GM12801 (cell line): ENCODE measurements around the gene CRKL.

Experiments used
- CTCF ChIP-seq: IDR thresholded peaks from one replicate; pipeline ENCODE4 v1.5.1; 2011; ENCODE audit warnings: control low read depth; ENCODE audit not compliant: insufficient read length; ENCODE audit errors: extremely low read depth

CRKL gene

GRCh38 chr22:20981787-20982562 is 64.8 kb downstream of the CRKL start, which contains the start of gene LZTR1:
LZTR1 (plus strand) TSS chr22:20982297; CDS start chr22:20982372, 75 bp downstream.
- TF ChIP-seq CTCF = no peak

DNA sequence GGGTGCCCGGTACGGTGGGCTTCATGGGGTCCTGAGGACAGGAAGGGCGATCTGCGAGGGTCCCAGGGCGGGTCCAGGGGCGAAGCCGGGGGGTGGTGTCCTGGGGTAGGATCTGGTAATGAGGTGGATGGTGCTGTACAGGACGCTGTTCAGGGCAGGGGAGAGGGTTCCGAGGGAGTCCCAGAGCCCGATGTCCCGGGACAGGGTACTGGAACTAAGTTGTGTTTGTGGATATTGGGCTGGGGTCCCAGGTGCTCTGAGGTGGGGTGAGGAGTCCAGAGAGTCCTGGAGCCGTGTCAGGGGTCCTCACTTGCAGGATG is 65.3 kb downstream of the CRKL start:
- no peak for TF ChIP-seq CTCF

DNA sequence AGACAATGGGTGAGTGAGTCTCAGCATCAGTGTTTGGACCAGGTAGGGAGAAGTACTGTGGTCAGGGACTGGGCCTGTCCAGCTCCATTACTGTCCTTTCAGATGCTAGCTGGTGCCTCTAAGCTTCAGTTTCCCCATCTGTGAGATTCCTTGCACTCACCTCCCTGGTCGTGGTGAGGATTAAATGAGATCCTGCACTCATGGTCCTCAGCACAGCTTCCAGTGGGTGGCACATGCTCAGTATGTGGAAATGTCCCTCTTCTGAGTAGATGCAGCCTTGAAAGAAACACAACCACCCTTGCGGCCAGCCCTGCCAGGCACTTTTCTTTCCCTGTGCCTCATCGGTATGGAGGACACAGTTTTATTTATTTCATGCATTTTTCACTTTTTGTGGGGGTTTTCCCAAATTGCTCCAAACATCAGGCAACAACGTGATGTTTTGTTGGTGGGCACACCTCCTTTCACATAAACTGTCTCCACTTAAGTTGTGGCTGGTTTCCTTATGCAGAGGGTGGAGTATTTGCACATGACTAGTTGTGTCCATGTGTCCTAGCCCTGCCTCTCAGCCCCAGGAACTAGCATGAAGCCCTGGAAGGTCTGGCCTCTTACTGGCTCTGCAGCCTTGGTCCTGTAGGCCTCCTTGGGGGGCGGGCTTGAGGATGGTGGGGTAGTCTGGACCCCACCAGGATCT is 66.0 kb downstream of the CRKL start:
- no peak for TF ChIP-seq CTCF

GRCh38 chr22:20985720-20986119 is 68.5 kb downstream of the CRKL start:
- TF ChIP-seq CTCF = no peak

DNA sequence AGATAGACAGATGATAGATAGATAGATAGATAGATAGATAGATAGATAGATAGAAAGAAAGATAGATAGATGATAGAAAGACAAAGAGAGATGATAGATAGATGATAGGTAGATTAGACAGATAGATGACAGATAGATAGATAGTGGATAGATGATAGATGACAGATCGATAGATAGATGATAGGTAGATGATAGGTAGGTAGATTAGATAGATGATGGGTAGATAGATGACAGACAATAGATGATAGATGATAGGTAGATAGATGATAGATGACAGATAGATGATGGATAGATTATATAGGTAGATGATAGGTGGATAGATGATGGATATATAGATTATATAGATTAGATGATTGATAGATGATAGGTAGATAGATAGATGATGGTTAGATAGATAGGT is 69.2 kb downstream of the CRKL start:
- no peak for TF ChIP-seq CTCF

DNA sequence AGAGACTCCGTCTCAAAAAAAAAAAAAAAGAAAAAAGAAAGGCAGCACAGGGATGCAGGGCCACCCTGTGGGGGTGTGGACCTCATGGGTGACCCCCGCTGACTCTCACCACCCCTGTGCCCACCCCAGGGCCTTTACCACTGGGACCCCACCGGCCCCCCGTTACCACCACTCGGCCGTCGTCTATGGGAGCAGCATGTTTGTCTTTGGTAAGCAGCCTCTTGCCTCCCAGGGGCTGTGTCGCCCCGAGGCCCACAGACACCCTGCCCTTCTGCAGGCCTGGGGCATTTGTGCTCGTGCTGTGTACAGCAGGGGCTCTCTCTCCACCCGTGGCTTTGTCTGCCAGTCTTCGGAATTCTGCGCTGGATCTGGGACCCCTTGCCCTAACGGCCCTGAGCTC is 70.2 kb downstream of the CRKL start:
- TF ChIP-seq CTCF = no peak

- no peak for TF ChIP-seq CTCF
Measured at GRCh38 chr22:20988573-20989322, 71.5 kb downstream of the CRKL start.
